NCI-H2171 treated with DMSO at 0.1 percent for 48 hours (cell line): Measurements from ENCODE around the gene TENT4B.

Source experiments
- DNase-seq: peaks from one replicate; lab custom pipeline; 2025; lab: John Stamatoyannopoulos, UW

Gene TENT4B

DNA sequence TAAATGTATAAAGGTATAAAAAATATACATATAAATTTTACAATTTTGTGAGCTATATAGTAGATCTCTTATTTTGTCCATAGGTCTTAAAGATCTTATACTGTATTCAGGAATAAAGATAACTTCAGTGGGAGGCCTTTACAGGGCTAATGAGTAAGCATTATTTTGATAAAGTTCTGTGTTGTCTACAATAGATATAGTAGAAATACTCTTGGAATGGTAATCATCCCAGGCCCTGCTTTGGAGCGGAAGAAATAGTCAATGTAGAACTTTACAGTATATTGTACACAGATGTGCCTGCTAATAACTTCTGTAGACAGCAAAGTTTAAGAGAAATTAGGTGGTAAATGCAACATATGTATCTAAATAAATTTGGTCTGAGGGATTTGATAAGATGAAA, 42.6 kb downstream of the TENT4B start:
- DNase-seq = no peak

DNA sequence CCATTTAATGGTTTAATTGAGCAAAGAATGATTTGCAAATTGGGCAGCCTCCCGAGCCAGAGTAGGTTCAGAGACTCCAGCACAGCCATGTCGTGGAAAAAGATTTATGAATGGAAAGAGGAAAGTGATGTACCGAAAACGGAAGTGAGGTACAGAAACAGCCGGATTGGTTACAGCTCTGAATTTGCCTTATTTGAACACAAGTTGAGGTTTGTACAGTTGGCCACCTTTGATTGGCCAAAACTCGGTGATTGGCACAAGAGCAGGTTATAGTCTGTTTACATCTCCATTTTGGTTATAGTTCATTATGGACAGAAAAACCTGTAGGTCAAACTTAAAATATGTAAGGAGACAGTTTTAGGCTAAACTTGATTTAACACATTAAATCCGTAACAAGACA, 44.5 kb downstream of the TENT4B start:
- no peak for DNase-seq

DNA sequence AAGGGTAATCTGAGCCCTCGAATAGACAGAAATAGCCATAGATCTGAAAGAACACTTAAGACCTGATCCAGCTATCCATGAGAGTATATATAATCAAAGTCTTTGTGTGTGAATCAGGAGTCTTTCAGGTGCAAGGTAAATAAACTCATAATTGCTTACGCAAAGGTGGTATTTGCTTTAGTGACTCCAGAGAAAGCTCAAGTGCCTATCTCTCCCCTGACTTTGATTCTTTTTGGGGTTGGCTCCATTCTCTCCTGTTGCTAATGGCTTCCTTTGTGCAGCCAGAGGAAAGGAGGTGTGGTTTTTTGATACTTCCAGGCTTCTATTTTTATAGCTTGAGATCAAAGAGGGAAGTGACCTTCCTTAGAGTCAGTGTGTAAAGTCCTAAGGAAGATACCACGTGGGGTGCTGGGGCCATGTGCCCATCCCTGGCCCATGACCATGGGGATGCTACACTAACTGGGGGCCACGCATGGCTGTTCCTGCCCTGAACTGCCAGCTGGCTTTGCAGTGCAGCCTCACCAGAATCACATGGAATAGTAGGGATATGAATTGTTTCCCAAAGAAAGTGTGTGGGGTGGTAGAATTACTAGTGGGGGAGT, 45.8 kb downstream of the TENT4B start:
- DNase-seq = no peak

DNA sequence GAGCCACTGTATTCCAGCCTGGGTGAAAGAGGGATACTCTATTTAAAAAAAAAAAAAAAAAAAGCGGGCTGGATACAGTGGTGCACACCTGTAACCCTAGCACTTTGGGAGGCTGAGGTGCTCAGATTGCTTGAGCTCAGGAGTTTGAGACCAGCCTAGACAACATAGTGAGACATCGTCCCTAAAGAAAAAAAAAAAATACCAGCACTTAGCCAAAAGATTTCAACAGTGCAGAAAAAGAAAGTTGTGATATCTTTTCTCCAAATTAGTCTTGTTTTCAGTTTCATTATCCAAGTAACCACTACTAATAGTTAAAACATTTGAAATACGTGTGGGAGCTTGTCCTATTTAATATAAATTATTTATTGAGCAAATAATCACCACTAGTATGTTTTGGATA, 48.7 kb downstream of the TENT4B start:
- no peak for DNase-seq

DNA sequence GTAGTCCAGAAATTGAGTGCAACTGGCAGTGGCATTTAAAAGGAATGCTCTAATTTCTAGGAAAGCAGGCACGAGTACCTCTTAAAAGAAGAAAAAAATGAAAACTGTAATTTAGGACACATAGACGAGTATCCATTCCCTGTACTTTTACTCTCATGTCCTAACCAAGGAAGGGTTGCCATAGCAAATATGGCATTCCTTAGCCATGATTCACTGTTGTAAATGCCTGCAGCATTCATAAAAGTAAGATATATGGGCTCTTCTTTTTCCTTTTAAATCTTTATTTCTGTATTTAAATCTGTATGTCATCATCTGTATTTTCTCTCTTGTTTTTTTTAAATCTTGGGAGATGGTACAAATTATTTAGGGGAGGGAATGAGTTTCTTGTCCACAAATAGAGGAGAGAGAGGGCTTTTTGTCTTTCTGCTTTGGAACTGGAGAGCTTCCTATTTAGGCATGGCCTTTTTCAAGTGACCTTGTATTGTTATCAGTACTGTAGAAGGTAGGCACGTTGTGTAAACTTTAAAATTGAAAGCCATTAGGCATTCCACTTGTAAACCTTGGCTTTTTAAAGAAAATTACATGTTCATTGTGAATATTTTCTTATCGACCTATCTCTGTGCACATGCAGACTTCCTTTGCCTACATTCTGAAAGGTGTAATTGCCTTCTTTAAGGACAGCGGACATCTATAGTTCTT, 50.0 kb downstream of the TENT4B start:
- no peak for DNase-seq

DNA sequence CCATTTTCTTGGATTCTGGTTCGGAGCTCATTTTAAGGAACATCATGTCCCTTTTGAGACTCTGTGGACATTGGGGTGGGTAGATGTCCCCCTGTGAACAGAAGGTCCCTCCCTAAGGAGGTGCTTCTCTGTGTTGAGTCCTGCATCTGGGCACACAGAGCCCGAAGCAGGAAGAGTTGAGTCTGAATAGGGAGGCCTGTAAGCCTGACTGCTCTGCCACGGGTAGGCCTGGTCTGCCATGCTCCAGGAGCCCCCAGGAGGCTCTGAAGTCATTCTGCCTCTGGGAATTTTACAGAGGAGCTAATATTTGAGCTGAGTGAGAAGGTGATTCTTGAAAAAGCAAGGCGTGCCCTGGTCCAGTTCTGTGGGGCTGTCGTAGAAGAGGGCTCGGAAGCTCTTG, 50.6 kb downstream of the TENT4B start:
- no peak for DNase-seq

DNA sequence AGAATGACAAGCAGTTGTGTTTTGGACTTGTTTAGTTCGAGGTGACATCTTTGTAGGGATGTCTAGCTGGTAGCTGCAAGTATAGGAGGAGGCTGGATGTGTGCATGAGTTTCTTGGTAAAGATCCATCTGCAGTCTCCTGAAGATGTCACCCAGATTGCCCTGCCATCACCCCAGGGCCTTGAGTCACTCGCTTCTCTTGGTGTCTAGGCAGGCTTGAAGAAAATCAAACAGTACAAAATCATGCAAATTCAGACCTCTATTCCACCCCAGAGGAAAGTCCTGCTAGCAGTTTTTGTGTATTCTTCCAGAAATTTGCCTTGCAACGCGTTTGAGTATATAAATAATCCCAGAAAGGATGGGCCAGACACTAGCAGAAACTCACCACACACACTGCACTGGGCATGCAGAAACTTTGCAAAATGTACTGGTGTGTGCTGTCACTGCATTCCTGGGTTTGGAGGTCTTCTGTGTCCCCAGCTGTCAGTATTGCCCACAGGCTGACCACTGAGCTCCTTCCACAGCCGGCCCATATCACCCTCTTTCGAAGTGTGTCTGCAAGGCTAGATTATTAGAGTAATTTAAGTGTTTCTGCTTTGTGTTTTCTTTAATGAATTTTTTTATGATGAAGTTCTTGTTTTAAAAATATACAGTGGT, 51.5 kb downstream of the TENT4B start:
- DNase-seq = no peak

DNA sequence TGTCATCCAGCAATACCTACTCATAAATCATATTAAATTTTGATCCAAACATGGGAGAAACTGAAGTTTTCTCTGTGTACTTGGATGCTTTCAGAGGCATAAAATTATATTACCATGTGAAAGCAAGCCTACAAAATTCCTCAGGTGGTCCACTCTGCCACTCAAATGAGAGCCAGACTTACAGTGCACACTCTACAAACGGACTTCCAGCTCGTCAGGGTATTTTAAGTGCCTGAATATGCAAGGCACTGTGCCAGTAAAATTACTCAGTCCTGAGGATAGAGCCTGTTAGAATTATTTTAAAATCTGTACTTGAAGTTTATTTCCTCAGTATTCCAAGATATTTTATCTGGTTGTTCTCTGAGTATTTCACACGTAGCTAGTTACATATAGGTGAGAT, 54.5 kb downstream of the TENT4B start:
- no peak for DNase-seq

DNA sequence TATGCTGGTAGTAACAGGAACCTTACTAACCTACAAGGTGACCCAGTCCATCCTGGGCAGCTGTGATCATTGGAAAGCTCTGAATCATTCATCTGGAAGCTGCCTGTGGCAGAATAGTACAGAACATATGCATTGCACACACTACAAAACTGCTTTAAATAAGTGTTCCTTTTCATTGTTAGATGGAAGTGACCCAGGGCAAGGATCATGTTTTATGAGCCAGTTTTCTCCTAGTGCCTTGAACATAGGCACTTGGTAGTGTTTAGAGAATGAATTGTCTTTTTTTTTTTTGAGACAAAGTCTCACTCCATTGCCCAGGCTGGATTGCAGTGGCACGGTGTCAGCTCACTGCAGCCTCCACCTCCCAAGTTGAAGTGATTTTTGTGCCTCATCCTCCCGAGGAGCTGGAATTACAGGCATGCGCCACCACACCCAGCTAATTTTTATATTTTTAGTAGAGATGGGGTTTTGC, 55.4 kb downstream of the TENT4B start:
- no peak for DNase-seq

DNA sequence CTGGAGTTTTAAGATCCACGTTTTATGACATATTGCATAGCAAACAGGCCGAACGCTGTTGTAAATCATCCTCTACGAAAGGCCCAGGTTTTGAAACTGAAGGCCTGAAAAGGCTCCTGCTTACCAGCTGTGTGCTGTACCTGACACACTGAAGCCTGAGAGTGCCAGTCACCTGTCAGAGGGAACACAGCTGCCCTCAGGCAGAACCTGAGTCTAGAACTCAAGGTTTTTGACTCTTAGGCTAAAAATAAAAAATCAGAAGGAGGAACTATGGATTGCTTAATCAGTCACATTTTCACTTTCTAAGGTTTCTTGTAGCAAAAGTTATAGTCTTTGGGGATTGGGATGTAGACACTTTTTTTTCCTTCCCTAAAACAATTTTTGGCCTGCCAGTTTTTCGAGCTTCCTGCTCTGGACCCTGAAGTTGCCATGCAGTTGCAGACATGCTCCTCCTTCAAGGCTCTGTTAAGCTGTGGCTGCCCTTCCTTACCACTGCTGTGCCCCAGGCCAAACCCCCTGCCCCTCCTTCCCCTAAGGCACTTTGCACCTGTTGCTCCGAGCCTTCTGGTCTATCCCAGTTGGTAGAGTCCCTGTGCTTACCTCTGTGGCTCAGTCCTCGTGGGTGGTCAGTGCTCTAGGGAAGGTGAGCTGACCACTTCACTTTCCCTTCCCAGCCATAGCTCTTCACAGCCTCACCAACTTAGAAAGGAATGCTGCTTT, 56.6 kb downstream of the TENT4B start:
- no peak for DNase-seq

DNA sequence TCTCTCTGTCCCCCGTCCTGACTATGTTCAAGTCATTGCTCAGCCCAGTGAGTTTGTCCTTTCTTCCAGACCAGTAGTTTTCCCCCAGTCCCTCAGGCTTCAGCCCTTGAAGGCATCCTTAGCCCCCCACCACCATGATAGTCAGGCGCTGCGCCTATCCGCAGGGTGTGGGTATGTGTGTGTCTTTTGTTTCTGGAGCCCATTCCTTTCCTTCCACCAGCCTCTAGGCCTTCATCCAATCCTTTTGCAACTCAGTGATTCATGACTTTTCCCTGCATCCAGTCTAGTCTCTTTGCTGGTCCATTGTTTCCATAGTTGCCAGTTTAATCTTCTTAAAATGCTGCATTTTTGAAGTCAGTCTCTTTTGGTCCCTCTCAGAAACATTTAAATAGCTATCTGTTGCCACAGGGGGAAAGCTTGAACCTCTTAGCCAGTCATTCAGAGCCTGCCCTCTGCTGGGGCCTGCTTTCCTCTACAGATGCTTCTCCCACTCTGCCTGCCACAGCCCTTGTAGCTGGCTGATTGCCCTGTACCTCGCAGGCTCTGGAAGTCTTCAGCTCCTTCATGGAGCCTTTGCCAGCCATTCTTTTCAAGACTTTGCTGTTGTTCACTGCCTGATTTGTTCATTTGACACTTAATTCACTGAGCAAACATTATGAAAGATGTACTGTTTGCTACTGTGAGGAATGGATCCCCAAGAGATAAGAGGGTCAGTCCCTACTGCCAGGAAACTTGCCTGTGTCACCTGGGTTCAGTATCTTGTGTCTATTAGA, 57.3 kb downstream of the TENT4B start:
- peak; percentile 73 for DNase-seq

DNA sequence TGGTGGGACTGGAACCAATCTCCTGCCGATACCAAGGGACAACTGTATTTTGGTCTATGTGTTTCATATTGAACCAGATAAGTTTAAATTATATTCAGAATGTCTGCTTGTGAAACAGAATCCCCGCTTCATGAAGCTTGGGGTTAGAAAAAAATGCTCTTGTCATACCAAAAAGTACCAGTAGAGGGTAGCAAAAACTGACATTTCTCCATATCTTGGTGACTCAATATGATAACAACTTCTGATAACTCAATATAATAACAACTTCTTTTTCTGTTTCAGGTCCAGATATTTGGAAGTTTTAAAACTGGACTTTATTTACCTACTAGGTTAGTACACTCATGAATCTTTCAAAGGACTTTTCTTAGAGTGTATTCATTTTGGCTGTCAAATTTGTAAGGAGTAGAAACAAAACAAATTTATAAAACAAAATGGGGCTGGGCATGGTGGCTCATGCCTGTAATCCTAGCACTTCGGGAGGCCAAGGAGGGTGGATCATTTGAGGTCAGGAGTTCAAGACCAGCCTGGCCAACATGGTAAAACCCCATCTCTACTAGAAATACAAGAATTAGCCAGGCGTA, 60.9 kb downstream of the TENT4B start:
- peak; percentile 44 for DNase-seq

DNA sequence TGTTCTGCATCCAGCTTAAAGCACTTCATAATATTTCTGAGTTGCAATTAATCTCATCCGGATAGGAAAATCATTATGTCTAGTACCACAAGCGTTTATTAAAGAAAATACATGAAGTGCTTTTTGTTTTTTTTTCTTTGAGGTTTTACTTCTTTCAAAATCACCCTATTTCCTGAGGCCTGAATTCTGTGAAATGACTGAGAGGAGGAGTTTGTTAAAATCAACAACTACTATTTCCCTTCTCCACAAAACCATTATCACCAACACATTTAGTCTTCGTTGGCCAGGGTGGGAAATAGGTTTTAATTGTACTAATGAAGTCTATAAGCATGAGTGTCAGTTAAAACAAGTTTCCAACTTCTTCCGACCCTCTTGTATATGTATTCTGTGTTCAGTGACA, 62.6 kb downstream of the TENT4B start:
- DNase-seq = no peak

DNA sequence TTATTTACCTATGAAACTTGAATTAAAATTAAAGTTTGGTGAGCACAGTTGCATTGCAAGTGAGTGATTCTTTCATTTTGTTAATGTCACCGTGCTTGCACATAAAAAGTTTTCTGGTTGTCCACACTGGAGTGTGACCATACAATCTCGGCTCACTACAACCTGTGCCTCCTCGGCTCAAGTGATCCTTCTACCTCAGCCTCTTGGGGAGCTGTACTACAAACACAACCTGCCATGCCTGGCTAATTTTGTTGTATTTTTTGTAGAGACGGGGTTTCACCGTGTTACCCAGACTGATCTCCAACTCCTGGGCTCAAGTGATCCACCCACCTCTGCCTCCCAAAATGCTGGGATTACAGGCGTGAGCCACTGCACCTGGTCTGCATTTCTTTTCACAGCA, 63.1 kb downstream of the TENT4B start:
- DNase-seq = no peak

DNA sequence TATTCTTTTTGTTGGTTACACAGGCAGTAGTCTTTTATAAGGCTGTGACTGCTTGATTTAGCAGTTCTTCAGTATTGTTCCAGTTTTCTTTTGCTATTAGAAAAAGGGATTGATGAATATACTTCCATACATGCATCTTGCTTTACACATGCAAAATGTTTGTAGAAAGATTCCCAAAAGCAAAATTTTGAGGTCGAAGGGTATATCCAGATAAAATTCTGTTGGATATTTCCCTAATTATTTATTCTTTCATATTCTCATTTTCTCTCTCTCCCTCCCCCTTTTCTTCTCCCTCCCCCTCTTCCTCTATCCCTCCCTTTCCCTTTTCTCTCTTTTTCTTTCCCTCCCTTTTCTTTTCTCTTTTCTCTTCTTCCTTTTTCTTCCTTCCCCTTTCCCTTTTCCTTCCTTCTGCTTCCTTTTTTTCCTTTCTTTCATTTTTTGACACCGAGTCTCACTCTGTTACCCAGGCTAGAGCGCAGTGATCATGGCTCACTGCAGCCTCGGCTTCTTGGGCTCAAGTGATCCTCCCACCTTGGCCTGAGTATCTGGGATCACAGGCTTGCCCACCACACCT, 66.4 kb downstream of the TENT4B start:
- no peak for DNase-seq

DNA sequence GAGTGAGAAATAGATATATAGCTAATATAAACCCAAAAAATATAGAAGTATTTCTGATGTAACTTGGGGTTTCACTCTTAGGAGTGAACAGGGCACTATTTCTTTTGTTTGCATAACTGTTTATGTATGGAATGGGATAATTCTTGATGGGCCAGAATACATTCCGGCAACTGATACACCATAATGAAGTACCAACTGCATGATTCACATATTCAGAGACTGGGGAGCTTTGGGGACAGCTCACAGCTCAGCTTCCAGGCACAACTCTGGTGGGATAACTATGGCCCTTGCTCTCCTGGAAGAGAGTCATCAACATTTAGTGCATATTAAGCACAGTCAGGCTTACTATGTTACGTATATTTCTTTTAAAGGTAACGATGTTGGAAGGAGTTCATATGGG, 71.2 kb downstream of the TENT4B start:
- DNase-seq = no peak

DNA sequence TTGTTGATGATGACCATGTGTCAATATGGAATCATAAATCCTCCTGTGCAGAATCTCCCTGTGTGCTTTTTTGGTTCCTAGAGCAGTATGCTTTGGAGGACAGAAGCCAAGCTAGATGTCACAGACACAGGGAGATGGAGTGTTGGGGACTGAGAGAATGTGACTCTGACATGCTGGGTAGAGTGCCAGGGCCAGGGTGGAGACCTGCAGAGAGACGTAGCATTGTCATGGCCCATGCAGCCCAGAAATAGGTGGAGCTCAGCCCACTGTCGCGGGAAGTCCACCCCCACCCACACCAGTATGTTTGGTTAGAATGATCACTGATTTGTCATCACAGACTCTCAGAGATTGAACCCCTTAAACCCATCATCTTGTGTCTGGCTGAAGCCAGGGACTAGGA, 74.0 kb downstream of the TENT4B start:
- no peak for DNase-seq

DNA sequence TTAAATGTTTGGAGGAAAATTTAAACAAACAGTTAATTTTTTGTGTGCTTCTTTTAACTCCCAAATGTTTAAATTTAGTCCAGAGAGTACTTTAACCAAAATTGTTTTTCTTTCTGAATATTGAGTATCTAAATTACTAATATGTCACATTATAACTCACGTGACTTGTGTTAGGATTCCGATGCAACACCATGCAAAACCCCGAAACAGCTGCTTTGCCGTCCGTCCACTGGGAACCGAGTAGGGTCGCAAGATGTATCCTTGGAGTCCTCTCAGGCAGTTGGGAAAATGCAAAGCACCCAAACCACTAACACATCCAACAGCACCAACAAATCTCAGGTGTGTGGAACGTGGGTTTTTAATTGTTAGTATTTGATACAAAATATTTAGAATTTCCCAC, 74.6 kb downstream of the TENT4B start:
- DNase-seq = no peak

DNA sequence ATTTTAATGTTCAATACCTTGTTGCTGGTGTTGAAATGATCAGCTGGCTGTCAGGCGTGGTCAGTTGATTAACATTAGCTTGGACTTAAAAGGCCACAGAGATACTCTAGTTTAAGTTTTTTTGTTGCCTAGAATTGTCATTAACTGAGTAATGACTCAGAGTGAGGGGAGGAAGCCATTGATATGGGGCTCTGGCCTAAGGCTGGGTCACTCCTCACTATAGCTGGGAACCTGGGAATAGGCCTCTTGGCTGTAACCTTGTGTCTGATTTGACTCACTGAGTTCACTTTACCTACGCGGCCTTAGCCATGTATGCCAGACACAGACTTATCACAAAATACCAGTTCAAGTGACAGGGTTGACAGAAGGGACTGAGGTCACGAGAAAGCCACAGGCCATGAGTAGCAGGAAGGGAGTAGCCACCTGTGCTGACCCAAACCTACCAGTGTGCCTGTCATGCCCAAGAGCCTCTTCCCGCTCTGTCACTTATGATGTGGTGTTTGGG, 75.3 kb downstream of the TENT4B start:
- DNase-seq = no peak

DNA sequence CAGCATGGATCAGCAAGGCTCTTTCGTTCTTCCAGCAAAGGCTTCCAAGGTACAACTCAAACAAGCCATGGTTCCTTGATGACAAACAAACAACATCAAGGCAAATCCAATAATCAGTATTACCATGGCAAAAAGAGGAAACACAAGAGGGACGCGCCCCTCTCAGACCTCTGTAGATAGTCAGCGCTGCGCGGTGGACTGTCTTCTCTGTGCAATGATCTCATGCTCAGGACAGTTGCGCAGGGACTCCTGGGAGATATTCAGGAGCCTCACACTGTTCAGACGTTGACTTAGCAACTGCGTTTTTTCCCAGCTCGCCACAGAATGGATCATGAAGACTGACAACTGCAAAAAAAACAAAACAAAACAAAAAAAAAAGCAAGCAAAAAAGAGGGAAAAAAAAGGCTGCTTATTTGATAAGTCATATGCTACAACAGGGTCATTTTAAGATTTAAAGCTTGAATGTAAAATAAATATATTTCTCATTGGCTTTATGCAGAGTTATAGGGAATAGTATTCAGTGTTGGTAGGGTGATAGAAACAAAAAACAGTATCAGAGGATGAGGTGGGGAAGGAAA, 76.1 kb downstream of the TENT4B start:
- DNase-seq = no peak
